Measurements from ENCODE around the gene AGAP1. TPM values are rescaled to one million over a fixed set of nuclear protein-coding genes. Genes with fewer than 3 reads are reported as not detected.

The AGAP1 gene
- total RNA-seq, 2 donors from 2014 or later: 16.1 to 40.1 TPM

- Histone ChIP-seq H3K36me3 (no peaks in the 10 kb centered on the region), H3K9me3 (no peaks in the 10 kb centered on the region), H3K27me3 (replicated peaks; ENCODE audit: insufficient read depth) (no peaks in the 10 kb centered on the region), H3K4me3 (no peak overlapping the region), H3K4me1 (replicated peaks) (no peaks in the 10 kb centered on the region), H3K27ac (no peak overlapping the region)
- intact Hi-C loops (cut with DNase I): no loop called here
- TF ChIP-seq POLR2AphosphoS5 (IDR thresholded peaks at IDR 0.05): no peak
- no peak for TF ChIP-seq POLR2A (IDR thresholded peaks at IDR 0.05)
- TF ChIP-seq CTCF (IDR thresholded peaks at IDR 0.05): no peak
- DNase-seq (ENCODE audit: low spot score): no peak
- WGBS: 52% methylated on average over 9 of the region's 9 CpGs
Measured at GRCh38 chr2:235449568-235449967, 44.3 kb upstream of the AGAP1 start.

GRCh38 chr2:235453605-235454151 is 40.2 kb upstream of the AGAP1 start:
- Histone ChIP-seq H3K36me3 (no peaks in the 10 kb centered on the region), H3K9me3 (no peaks in the 10 kb centered on the region), H3K4me1 (replicated peaks) (no peaks in the 10 kb centered on the region), H3K27ac (no peak overlapping the region), H3K27me3 (replicated peaks; ENCODE audit: insufficient read depth) (no peaks in the 10 kb centered on the region), H3K4me3 (no peak overlapping the region)
- WGBS: 96% methylated on average over 6 of the region's 6 CpGs
- intact Hi-C loops (cut with DNase I): no loop called here
- no peak for DNase-seq (ENCODE audit: low spot score)
- no peak for TF ChIP-seq CTCF (IDR thresholded peaks at IDR 0.05)
- no peak for TF ChIP-seq POLR2A (IDR thresholded peaks at IDR 0.05)
- TF ChIP-seq POLR2AphosphoS5 (IDR thresholded peaks at IDR 0.05): no peak

- no peaks in the 10 kb centered on the region for H3K9me3 ChIP-seq
- H3K4me1 ChIP-seq (replicated peaks): no peaks in the 10 kb centered on the region
- DNase-seq (ENCODE audit: low spot score): no peak
- intact Hi-C loops (cut with DNase I): no loop called here
- no peaks in the 10 kb centered on the region for H3K36me3 ChIP-seq
- 46% methylated on average over 7 of the region's 7 CpGs for WGBS
- TF ChIP-seq POLR2AphosphoS5 (IDR thresholded peaks at IDR 0.05) (no peak), CTCF (IDR thresholded peaks at IDR 0.05) (no peak), POLR2A (IDR thresholded peaks at IDR 0.05) (no peak)
- H3K27me3 ChIP-seq (replicated peaks; ENCODE audit: insufficient read depth): no peaks in the 10 kb centered on the region
- H3K4me3 ChIP-seq: no peak overlapping the region
- no peak overlapping the region for H3K27ac ChIP-seq
Measured at GRCh38 chr2:235458839-235459273, 35.0 kb upstream of the AGAP1 start.

- no peak for TF ChIP-seq POLR2AphosphoS5 (IDR thresholded peaks at IDR 0.05)
- TF ChIP-seq CTCF (IDR thresholded peaks at IDR 0.05): no peak
- TF ChIP-seq POLR2A (IDR thresholded peaks at IDR 0.05): no peak
- H3K9me3 ChIP-seq: no peaks in the 10 kb centered on the region
- no peak overlapping the region for H3K27ac ChIP-seq
- intact Hi-C loops (cut with DNase I): no loop called here
- no peak overlapping the region for H3K4me3 ChIP-seq
- no peak for DNase-seq (ENCODE audit: low spot score)
- H3K4me1 ChIP-seq (replicated peaks): no peaks in the 10 kb centered on the region
- H3K36me3 ChIP-seq: no peaks in the 10 kb centered on the region
- WGBS: 91% methylated on average over 8 of the region's 8 CpGs
- no peaks in the 10 kb centered on the region for H3K27me3 ChIP-seq (replicated peaks; ENCODE audit: insufficient read depth)
Measured at GRCh38 chr2:235460548-235461047, 33.2 kb upstream of the AGAP1 start.

GRCh38 chr2:235461763-235462414 is 32.0 kb upstream of the AGAP1 start:
- intact Hi-C loops (cut with DNase I): no loop called here
- H3K4me1 ChIP-seq (replicated peaks): no peaks in the 10 kb centered on the region
- H3K9me3 ChIP-seq: no peaks in the 10 kb centered on the region
- TF ChIP-seq CTCF (IDR thresholded peaks at IDR 0.05): no peak
- H3K4me3 ChIP-seq: no peak overlapping the region
- DNase-seq (ENCODE audit: low spot score): no peak
- no peaks in the 10 kb centered on the region for H3K27me3 ChIP-seq (replicated peaks; ENCODE audit: insufficient read depth)
- no peaks in the 10 kb centered on the region for H3K36me3 ChIP-seq
- H3K27ac ChIP-seq: no peak overlapping the region
- 91% methylated on average over 12 of the region's 12 CpGs for WGBS
